ENCODE measurements around the gene MMP26. TPM values are rescaled to one million over a fixed set of nuclear protein-coding genes. Genes with fewer than 3 reads are reported as not detected.

Gene MMP26
- total RNA-seq, 2 donors from 2014 or later, result not detected

DNA sequence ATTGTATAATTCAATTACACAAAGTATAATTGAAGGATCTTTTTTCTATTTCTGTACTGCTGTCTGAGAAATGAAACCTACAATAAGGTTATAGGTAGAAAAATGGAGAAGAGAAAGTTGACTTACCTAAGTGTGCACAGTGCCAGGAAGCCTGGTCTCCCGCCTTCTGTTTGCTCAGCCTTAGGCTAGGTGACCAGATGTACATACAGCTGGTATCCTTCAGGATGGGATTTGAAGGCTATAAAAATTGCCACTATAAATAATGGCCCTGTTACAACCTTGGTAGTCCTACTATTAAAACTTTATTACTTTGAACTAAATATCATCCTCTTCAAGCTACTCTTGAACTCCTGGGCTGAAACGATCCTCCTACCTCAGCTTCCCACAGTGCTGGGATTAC is 26.6 kb upstream of the MMP26 start:
- no peaks in the 10 kb centered on the region for H3K4me1 ChIP-seq (ENCODE audit: control insufficient read depth, insufficient read depth, low read length)
- Mint-ChIP-seq H3K9me3 (no peaks in the 10 kb centered on the region), H3K27ac (no peak overlapping the region), H3K27me3 (ENCODE audit: insufficient read depth) (no peaks in the 10 kb centered on the region), H3K36me3 (ENCODE audit: low read depth) (no peaks in the 10 kb centered on the region), H3K4me3 (no peak overlapping the region), H3K4me1 (no peaks in the 10 kb centered on the region)
- DNase-seq, result no peak
- no peak overlapping the region for H3K9ac ChIP-seq (ENCODE audit: extremely low read depth, low read length, poor library complexity, severe bottlenecking)
- no peak overlapping the region for H3K4me3 ChIP-seq (ENCODE audit: low read length)
- no peaks in the 10 kb centered on the region for H3K27me3 ChIP-seq (ENCODE audit: control insufficient read depth, insufficient read depth, low read length, poor library complexity, severe bottlenecking)
- no peaks in the 10 kb centered on the region for H3K9me3 ChIP-seq (ENCODE audit: control insufficient read depth, low read length)
- TF ChIP-seq, protein P1, sequence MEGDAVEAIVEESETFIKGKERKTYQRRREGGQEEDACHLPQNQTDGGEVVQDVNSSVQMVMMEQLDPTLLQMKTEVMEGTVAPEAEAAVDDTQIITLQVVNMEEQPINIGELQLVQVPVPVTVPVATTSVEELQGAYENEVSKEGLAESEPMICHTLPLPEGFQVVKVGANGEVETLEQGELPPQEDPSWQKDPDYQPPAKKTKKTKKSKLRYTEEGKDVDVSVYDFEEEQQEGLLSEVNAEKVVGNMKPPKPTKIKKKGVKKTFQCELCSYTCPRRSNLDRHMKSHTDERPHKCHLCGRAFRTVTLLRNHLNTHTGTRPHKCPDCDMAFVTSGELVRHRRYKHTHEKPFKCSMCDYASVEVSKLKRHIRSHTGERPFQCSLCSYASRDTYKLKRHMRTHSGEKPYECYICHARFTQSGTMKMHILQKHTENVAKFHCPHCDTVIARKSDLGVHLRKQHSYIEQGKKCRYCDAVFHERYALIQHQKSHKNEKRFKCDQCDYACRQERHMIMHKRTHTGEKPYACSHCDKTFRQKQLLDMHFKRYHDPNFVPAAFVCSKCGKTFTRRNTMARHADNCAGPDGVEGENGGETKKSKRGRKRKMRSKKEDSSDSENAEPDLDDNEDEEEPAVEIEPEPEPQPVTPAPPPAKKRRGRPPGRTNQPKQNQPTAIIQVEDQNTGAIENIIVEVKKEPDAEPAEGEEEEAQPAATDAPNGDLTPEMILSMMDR (conservative IDR thresholded peaks at IDR 0.05), result no peak
- H3K27ac ChIP-seq (ENCODE audit: low read depth, low read length), result no peak overlapping the region
- 96 to 100% methylated on average over 2 of the region's 2 CpGs for WGBS, 2 experiments (ENCODE audit: insufficient coverage in 1 of 2, insufficient read length in 1 of 2)
- no peaks in the 10 kb centered on the region for H3K36me3 ChIP-seq (ENCODE audit: control insufficient read depth, insufficient read depth, low read length)

DNA sequence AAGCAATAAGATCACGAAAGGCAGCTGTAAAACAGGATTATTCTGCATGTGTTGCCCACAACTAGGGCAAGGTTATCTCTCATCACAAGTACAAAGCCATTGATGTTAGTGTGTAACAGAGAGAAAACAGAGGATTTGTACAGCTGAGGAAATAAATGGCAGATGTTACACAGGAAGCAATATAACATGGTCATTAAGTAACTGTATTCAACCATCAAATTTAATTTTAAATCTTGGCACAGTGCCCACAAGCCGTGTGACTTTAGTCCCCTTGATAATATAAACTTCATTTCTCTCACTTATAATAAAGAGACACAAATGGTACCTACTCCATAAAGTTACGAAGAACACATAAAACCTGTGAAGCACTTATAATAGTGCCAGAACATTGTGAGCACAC is 24.2 kb upstream of the MMP26 start:
- H3K27ac ChIP-seq (ENCODE audit: low read depth, low read length), result no peak overlapping the region
- H3K4me3 ChIP-seq (ENCODE audit: low read length), result no peak overlapping the region
- no peak overlapping the region for H3K9ac ChIP-seq (ENCODE audit: extremely low read depth, low read length, poor library complexity, severe bottlenecking)
- Mint-ChIP-seq H3K4me1 (no peaks in the 10 kb centered on the region), H3K4me3 (no peak overlapping the region), H3K9me3 (no peaks in the 10 kb centered on the region), H3K27ac (no peak overlapping the region), H3K27me3 (ENCODE audit: insufficient read depth) (no peaks in the 10 kb centered on the region), H3K36me3 (ENCODE audit: low read depth) (no peaks in the 10 kb centered on the region)
- no peaks in the 10 kb centered on the region for H3K27me3 ChIP-seq (ENCODE audit: control insufficient read depth, insufficient read depth, low read length, poor library complexity, severe bottlenecking)
- WGBS, 2 experiments (ENCODE audit: insufficient coverage in 1 of 2, insufficient read length in 1 of 2), result 92 to 100% methylated on average over 2 to 3 of the region's 3 CpGs
- H3K4me1 ChIP-seq (ENCODE audit: control insufficient read depth, insufficient read depth, low read length), result no peaks in the 10 kb centered on the region
- no peaks in the 10 kb centered on the region for H3K9me3 ChIP-seq (ENCODE audit: control insufficient read depth, low read length)
- TF ChIP-seq, protein P1 (conservative IDR thresholded peaks at IDR 0.05), result no peak
- H3K36me3 ChIP-seq (ENCODE audit: control insufficient read depth, insufficient read depth, low read length), result no peaks in the 10 kb centered on the region
- no peak for DNase-seq

DNA sequence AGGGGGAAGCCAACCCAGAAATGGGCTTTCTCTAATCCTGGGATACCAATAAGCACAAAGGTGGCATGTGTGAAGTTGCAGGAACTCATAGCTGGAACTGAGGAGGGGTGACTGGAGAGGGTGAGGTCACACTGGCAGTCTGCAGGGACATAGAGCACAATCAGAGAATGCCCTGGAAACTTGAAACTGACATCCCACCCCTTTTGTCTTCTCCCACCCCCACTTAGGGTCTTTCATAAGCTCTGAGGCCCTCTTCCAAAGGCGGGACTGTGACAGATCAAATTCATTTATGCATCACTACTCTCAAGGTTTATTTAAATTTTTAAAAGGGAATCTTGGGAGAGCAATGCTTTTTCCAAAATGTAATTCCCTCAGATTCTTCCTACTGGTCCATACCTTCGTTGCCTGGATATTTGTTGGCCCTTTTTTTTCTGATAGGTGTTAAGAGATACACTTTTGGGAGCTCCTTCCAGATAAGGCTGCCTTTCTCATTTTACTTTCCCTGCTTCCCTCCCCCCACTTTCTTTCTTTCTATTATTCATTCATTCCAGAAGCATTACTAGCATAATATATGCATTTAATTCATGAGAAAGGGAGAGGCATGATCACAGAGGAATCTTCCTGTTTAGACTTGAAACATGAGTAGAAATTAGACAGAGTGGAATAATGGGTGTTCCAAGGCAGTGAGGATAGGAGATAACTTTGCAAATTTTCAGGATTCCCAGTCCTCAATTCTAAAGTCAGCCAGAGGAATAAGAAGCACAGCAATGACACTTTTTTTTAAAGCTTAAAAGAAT is 21.8 kb upstream of the MMP26 start:
- no peak for DNase-seq
- Mint-ChIP-seq H3K9me3 (no peaks in the 10 kb centered on the region), H3K4me1 (no peaks in the 10 kb centered on the region), H3K4me3 (no peak overlapping the region), H3K36me3 (ENCODE audit: low read depth) (no peaks in the 10 kb centered on the region), H3K27ac (no peak overlapping the region), H3K27me3 (ENCODE audit: insufficient read depth) (no peaks in the 10 kb centered on the region)
- Histone ChIP-seq H3K9me3 (ENCODE audit: control insufficient read depth, low read length) (no peaks in the 10 kb centered on the region), H3K4me3 (ENCODE audit: low read length) (no peak overlapping the region), H3K27me3 (ENCODE audit: control insufficient read depth, insufficient read depth, low read length, poor library complexity, severe bottlenecking) (no peaks in the 10 kb centered on the region), H3K27ac (ENCODE audit: low read depth, low read length) (no peak overlapping the region), H3K4me1 (ENCODE audit: control insufficient read depth, insufficient read depth, low read length) (no peaks in the 10 kb centered on the region), H3K36me3 (ENCODE audit: control insufficient read depth, insufficient read depth, low read length) (no peaks in the 10 kb centered on the region), H3K9ac (ENCODE audit: extremely low read depth, low read length, poor library complexity, severe bottlenecking) (no peak overlapping the region)
- TF ChIP-seq, protein P1 (conservative IDR thresholded peaks at IDR 0.05), result no peak
- WGBS, 2 experiments (ENCODE audit: insufficient coverage in 1 of 2, insufficient read length in 1 of 2), result 90% methylated on average over 2 of the region's 2 CpGs

Data from endodermal cell (in vitro differentiated cells).